NB4 (cell line): Measurements from ENCODE around the gene COL4A1.

Experiments used
- MYC ChIP-seq: IDR thresholded peaks from 2 replicates; pipeline ENCODE4 v1.6.1; 2011; ENCODE audit warnings: low read depth, low read length
- TF ChIP-seq, protein P1 (sequence below): IDR thresholded peaks from 2 replicates; pipeline ENCODE4 v1.6.1; 2011; ENCODE audit warnings: low read depth, low read length

DNA sequence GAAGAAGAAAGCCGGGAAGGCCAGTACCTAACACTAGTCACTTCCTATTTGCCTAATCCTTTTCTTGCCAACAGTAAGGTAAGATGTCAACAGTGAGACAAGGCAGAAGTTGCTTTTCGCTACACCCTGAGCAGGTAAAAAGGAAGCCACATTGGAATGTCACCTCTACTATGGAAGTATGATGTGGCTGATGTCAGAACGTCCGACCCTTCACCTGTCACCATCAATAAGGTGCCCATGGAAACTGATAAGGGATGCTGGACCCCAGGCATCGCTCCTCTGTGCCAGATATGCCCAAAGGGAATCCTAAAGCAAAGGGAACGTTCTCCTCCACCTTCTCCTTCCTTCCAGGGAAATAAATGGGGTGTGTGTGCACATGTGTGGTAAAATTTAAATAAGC lies 34.3 kb downstream of the COL4A1 start:
- TF ChIP-seq, protein P1, sequence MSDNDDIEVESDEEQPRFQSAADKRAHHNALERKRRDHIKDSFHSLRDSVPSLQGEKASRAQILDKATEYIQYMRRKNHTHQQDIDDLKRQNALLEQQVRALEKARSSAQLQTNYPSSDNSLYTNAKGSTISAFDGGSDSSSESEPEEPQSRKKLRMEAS, result no peak
- no peak for TF ChIP-seq MYC
